CD4-positive, CD25-positive, alpha-beta regulatory T cell (primary cell): Measurements from ENCODE around the gene IKZF1. TPM values are rescaled to one million over a fixed set of nuclear protein-coding genes. Genes with fewer than 3 reads are reported as not detected.
A peak's percentile ranks its signal among the peaks of the same experiment; 100 is the strongest.

Experiments used
- ATAC-seq, 2 donors: fragments of 150-1000 bp; cut with Tn5 transposase; one replicate each; pipeline ENCODE4 v1.10.0; 2021; ENCODE audit warnings: low read depth in 2 of 2, moderate number of reproducible peaks in 2 of 2, moderate library complexity in 1 of 2
- DNase-seq, 3 donors: peaks; one replicate each; pipeline versions ENCODE4 v3.0.0 to v3.0.0-alpha.2; 2012 to 2022; ENCODE audit warnings: mixed read lengths in 1 of 3
- H3K27ac ChIP-seq: one replicate; pipeline ENCODE4 v1.7.0; 2013; ENCODE audit warnings: mild to moderate bottlenecking, low read length; ENCODE audit not compliant: insufficient read depth, poor library complexity, severe bottlenecking
- H3K27me3 ChIP-seq: one replicate; pipeline ENCODE4 v1.7.0; 2013; ENCODE audit warnings: low read length; ENCODE audit not compliant: control insufficient read depth, insufficient read depth
- H3K36me3 ChIP-seq: one replicate; pipeline ENCODE4 v1.7.0; 2013; ENCODE audit warnings: mild to moderate bottlenecking, low read length, moderate library complexity; ENCODE audit not compliant: control insufficient read depth, insufficient read depth
- H3K4me1 ChIP-seq: 2 replicates; pipeline ENCODE4 v1.7.0; 2013; ENCODE audit warnings: mild to moderate bottlenecking, low read length; ENCODE audit not compliant: insufficient read depth, control insufficient read depth, poor library complexity, severe bottlenecking
- H3K4me3 ChIP-seq: one replicate; pipeline ENCODE4 v1.7.0; 2013; ENCODE audit warnings: low read depth, mild to moderate bottlenecking, low read length, moderate library complexity
- H3K9me3 ChIP-seq, 2 experiments: 1 replicate in 1 of 2; 2 replicates in 1 of 2; pipeline ENCODE4 v1.7.0; 2013; ENCODE audit warnings: low read length in 2 of 2, mild to moderate bottlenecking in 1 of 2, moderate library complexity in 1 of 2; ENCODE audit not compliant: control insufficient read depth in 2 of 2
- H3K27ac Mint-ChIP-seq, 3 donors: one replicate each; pipeline ENCODE4 v1.8.0; 2020 to 2022; ENCODE audit warnings: mild to moderate bottlenecking in 3 of 3, mixed read lengths in 3 of 3, moderate library complexity in 2 of 3
- H3K27me3 Mint-ChIP-seq: one replicate; pipeline ENCODE4 v1.8.0; 2022; ENCODE audit warnings: mild to moderate bottlenecking, mixed read lengths
- H3K36me3 Mint-ChIP-seq: one replicate; pipeline ENCODE4 v1.8.0; 2020; ENCODE audit warnings: mixed read lengths
- H3K4me1 Mint-ChIP-seq, 4 donors: one replicate each; pipeline ENCODE4 v1.8.0; 2020 to 2022; ENCODE audit warnings: mixed read lengths in 4 of 4, mild to moderate bottlenecking in 1 of 4
- H3K4me3 Mint-ChIP-seq, 4 donors: one replicate each; pipeline ENCODE4 v1.8.0; 2020 to 2022; ENCODE audit warnings: mild to moderate bottlenecking in 4 of 4, mixed read lengths in 4 of 4, moderate library complexity in 3 of 4
- H3K9me3 Mint-ChIP-seq, 7 donors: one replicate each; pipeline ENCODE4 v1.8.0; 2020 to 2022; ENCODE audit warnings: mixed read lengths in 7 of 7, mild to moderate bottlenecking in 3 of 7, moderate library complexity in 2 of 7
- polyA plus RNA-seq, 4 donors: library from polyadenylated mRNA; unstranded; fragments of 300-500 nt; fragmentation: Illumina TruSeq; gene quantifications; one replicate each; pipeline ENCODE4 v1.2.3, GENCODE V29; 2021
- total RNA-seq: library from RNA; stranded (reverse); gene quantifications from one replicate; pipeline ENCODE4 v1.2.3, GENCODE V29; 2022

Gene IKZF1
- total and polyA plus RNA-seq, 5 donors from 2014 or later, result 153 to 376 (median 169) TPM

DNA sequence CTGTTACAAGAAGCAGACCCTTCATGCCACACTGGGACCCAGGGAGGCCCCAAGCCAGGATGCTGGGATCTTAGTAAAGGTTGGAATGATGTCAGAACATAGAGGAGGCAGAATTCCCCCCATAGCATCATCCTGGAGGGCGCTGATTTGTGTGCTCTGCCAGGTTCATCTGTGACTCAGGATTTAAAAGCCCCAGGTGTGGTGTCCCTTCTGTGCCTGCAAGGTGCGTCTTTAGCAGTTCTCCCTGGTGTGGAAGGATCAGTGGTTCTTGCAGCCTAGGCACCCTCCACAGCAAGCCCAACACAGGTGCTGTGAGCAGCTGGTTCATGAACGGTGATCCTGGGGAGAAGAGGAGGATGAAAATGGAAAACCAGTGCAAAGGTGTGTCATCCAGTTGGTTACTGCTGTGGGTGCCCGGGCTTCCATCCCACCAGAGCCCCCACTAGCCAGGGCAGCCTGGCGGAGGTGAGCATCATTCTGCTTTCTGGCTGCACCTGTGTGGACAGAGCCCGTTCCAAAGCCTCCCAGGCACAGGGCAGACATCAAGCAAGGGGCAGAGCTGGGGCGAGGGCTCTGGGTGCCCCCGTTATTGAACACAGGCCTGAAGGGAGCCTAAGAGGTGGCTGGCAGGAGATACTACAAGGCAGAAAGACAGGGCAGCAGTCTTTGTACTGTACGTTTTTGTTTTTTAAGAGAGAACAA lies 49.5 kb downstream of the IKZF1 start:
- H3K4me1 ChIP-seq, result peaks cover 98% of the 10 kb centered on the region
- no peaks in the 10 kb centered on the region for H3K27me3 ChIP-seq
- H3K36me3 ChIP-seq, result peaks cover 53% of the 10 kb centered on the region
- no peaks in the 10 kb centered on the region for H3K27me3 Mint-ChIP-seq
- H3K27ac ChIP-seq, result peak overlapping the region; percentile 97
- H3K36me3 Mint-ChIP-seq, result peaks cover 60% of the 10 kb centered on the region
- H3K4me3 Mint-ChIP-seq, result peak overlapping the region in 3 of 4 donors; percentile 42 to 74 (median 64)
- peak overlapping the region; percentile 1 for H3K4me3 ChIP-seq
- peaks cover 39 to 96% (median 82%) of the 10 kb centered on the region in 4 donors for H3K4me1 Mint-ChIP-seq
- DNase-seq (no peak), ATAC-seq (no peak)
- H3K9me3 ChIP-seq, result no peaks in the 10 kb centered on the region
- H3K9me3 Mint-ChIP-seq, result no peaks in the 10 kb centered on the region
- H3K27ac Mint-ChIP-seq, result peak overlapping the region in 2 of 3 donors; percentile 94 to 97

GRCh38 chr7:50355817-50356178 lies 51.3 kb downstream of the IKZF1 start:
- no peak for ATAC-seq
- Mint-ChIP-seq H3K27ac (peak overlapping the region in 2 of 3 donors; percentile 98 to 99), H3K27me3 (no peaks in the 10 kb centered on the region), H3K4me3 (peak overlapping the region; percentile 33 to 85 (median 52)), H3K9me3 (no peaks in the 10 kb centered on the region), H3K4me1 (peaks cover 38 to 96% (median 84%) of the 10 kb centered on the region in 4 donors), H3K36me3 (peaks cover 62% of the 10 kb centered on the region)
- H3K9me3 ChIP-seq, result no peaks in the 10 kb centered on the region
- no peaks in the 10 kb centered on the region for H3K27me3 ChIP-seq
- DNase-seq, result no peak
- H3K4me1 ChIP-seq, result peaks cover 98% of the 10 kb centered on the region
- peaks cover 56% of the 10 kb centered on the region for H3K36me3 ChIP-seq
- H3K4me3 ChIP-seq, result peak overlapping the region; percentile 16
- peak overlapping the region; percentile 97 for H3K27ac ChIP-seq

DNA sequence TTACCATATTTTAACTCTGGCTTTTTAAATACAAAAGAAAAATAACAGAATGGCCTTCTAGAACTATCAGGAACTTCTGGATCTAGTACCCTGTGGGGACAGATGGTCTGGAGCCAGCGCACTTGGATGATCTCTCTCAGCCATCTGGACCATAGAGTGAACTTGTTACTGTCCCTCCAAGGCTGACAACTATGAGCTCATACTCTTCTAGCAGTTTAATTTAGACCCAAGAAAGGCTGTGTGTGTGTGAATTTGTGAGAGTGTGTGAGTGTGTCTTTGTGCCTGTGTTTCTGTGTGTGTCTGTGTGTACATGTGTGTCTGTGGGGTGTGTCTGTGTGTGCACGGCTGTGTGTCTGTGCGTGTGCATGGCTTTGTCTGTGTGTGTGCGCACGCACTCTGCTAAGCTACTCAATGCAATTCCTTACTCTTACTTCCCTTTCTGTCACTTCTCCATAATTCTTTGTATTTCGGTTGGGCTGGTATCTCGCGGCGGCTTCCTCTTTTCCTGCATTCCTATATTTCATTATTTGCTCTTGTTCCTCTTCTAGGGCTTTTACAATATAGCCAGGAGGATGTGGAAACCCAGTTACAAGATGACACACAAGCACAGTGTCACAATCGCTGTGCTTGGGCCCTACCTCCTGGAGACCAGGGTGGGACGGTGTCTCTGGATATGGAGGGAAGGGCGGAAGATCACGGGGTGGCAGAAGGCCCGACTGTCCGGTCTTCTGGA lies 51.9 kb downstream of the IKZF1 start:
- Histone ChIP-seq H3K4me3 (peak overlapping the region; percentile 16), H3K36me3 (peaks cover 56% of the 10 kb centered on the region), H3K27ac (peak overlapping the region; percentile 97), H3K9me3 (no peaks in the 10 kb centered on the region), H3K4me1 (peaks cover 98% of the 10 kb centered on the region), H3K27me3 (no peaks in the 10 kb centered on the region)
- Mint-ChIP-seq H3K27me3 (no peaks in the 10 kb centered on the region), H3K4me3 (peak overlapping the region; percentile 39 to 85 (median 56)), H3K9me3 (no peaks in the 10 kb centered on the region), H3K27ac (peak overlapping the region in 2 of 3 donors; percentile 98 to 99), H3K4me1 (peaks cover 37 to 96% (median 85%) of the 10 kb centered on the region in 4 donors), H3K36me3 (peaks cover 65% of the 10 kb centered on the region)
- DNase-seq (no peak), ATAC-seq (no peak)

GRCh38 chr7:50356945-50357268 lies 52.4 kb downstream of the IKZF1 start:
- Mint-ChIP-seq H3K4me1 (peaks cover 37 to 96% (median 82%) of the 10 kb centered on the region in 4 donors), H3K36me3 (peaks cover 65% of the 10 kb centered on the region), H3K9me3 (no peaks in the 10 kb centered on the region), H3K27me3 (no peaks in the 10 kb centered on the region), H3K27ac (peak overlapping the region in 2 of 3 donors; percentile 98 to 99), H3K4me3 (peak overlapping the region; percentile 30 to 66 (median 50))
- Histone ChIP-seq H3K36me3 (peaks cover 58% of the 10 kb centered on the region), H3K9me3 (no peaks in the 10 kb centered on the region), H3K4me3 (no peak overlapping the region), H3K4me1 (peaks cover 98% of the 10 kb centered on the region), H3K27ac (peak overlapping the region; percentile 97), H3K27me3 (no peaks in the 10 kb centered on the region)
- ATAC-seq, result no peak
- DNase-seq, result no peak

DNA sequence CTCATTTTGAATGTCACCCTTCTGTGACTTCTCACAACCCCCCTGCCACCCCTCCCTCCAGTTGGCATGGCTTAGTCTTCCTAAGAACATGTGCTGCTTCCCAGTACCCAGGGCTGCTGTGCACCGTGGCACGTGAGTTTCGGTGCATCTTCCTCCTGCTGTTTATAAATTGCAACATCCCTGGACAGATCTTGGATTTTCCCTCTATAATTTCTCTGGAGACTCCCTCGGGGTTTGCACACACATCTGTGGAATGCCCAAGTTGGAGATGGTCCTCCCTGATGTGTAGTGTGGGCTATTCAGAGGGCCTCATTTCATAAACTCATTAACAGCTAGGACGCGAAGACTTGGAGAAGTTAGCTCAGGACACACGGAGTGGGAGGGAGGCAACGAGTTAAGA lies 52.9 kb downstream of the IKZF1 start:
- peak overlapping the region; percentile 53 for H3K4me3 ChIP-seq
- Mint-ChIP-seq H3K4me3 (peak overlapping the region in 3 of 4 donors; percentile 45 to 82 (median 81)), H3K27ac (peak overlapping the region in 2 of 3 donors; percentile 98 to 99), H3K36me3 (peaks cover 69% of the 10 kb centered on the region), H3K9me3 (no peaks in the 10 kb centered on the region), H3K4me1 (peaks cover 34 to 96% (median 81%) of the 10 kb centered on the region in 4 donors), H3K27me3 (no peaks in the 10 kb centered on the region)
- ATAC-seq, result no peak
- H3K4me1 ChIP-seq, result peaks cover 99% of the 10 kb centered on the region
- peaks cover 63% of the 10 kb centered on the region for H3K36me3 ChIP-seq
- DNase-seq, result no peak
- H3K27me3 ChIP-seq, result no peaks in the 10 kb centered on the region
- peak overlapping the region; percentile 97 for H3K27ac ChIP-seq
- H3K9me3 ChIP-seq, result no peaks in the 10 kb centered on the region

- no peak for DNase-seq
- peak overlapping the region; percentile 45 to 82 (median 80) for H3K4me3 Mint-ChIP-seq
- H3K27ac Mint-ChIP-seq, result peak overlapping the region in 2 of 3 donors; percentile 98 to 99
- peaks cover 74% of the 10 kb centered on the region for H3K36me3 Mint-ChIP-seq
- Histone ChIP-seq H3K27ac (peak overlapping the region; percentile 97), H3K4me3 (peak overlapping the region; percentile 53), H3K4me1 (peaks cover 99% of the 10 kb centered on the region), H3K9me3 (no peaks in the 10 kb centered on the region), H3K36me3 (peaks cover 66% of the 10 kb centered on the region), H3K27me3 (no peaks in the 10 kb centered on the region)
- no peaks in the 10 kb centered on the region for H3K27me3 Mint-ChIP-seq
- no peak for ATAC-seq
- peaks cover 0 to 1% (median 0%) of the 10 kb centered on the region in 7 donors for H3K9me3 Mint-ChIP-seq
- peaks cover 39 to 99% (median 84%) of the 10 kb centered on the region in 4 donors for H3K4me1 Mint-ChIP-seq
Observed at GRCh38 chr7:50358041-50358705, 53.7 kb downstream of the IKZF1 start.

DNA sequence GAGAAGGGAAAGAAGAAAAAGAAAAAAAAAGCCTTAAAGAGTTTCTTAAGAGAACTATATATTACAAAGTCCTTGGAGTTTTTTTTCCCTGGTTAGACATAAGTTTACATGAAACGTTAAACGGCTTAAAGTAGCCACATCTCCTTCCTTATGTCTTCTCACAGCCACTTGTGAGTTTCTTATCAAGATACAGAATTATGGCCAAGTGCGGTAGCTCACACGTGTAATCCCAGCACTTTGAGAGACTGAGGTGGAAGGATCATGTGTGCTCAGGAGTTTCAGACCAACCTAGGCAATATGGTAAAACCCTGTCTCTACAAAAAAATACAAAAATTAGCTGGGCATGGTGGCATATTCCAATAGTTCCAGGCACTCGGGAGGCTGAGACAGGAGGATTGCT lies 54.3 kb downstream of the IKZF1 start:
- H3K27ac Mint-ChIP-seq, result peak overlapping the region in 2 of 3 donors; percentile 98 to 99
- Histone ChIP-seq H3K9me3 (no peaks in the 10 kb centered on the region), H3K4me3 (peak overlapping the region; percentile 53), H3K27ac (peak overlapping the region; percentile 97), H3K36me3 (peaks cover 63% of the 10 kb centered on the region), H3K27me3 (no peaks in the 10 kb centered on the region), H3K4me1 (peaks cover 99% of the 10 kb centered on the region)
- H3K27me3 Mint-ChIP-seq, result no peaks in the 10 kb centered on the region
- H3K4me1 Mint-ChIP-seq, result peaks cover 39 to 99% (median 83%) of the 10 kb centered on the region in 4 donors
- peak overlapping the region; percentile 45 to 82 (median 80) for H3K4me3 Mint-ChIP-seq
- DNase-seq (no peak), ATAC-seq (no peak)
- H3K36me3 Mint-ChIP-seq, result peaks cover 70% of the 10 kb centered on the region
- H3K9me3 Mint-ChIP-seq, result peaks cover 0 to 1% (median 0%) of the 10 kb centered on the region in 7 donors
